ENCODE measurements around the gene CCDC7.
"Not testable (repeated sequence)": the region's sequence is repeated elsewhere in the genome, so short reads cannot be mapped to it uniquely, and the experiment has no call there.

The CCDC7 gene

DNA sequence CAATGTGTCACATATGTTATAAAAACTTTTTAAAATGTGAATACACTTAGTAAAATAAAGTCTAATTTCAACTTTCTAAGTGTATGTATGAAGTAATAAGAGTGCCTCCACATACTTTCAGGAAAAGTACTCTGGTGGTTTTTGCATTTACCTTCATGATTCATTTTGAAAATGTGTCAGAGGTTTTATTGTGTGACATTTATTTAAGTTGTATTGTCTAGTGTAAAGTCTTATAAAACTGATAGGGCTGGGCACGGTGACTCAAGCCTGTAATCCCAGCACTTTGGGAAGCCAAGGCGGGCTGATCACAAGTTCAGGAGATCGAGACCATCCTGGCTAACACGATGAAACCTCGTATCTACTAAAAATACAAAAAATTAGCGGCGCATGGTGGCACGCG lies 285.6 kb downstream of the CCDC7 start:
- DNase-seq = no peak

DNA sequence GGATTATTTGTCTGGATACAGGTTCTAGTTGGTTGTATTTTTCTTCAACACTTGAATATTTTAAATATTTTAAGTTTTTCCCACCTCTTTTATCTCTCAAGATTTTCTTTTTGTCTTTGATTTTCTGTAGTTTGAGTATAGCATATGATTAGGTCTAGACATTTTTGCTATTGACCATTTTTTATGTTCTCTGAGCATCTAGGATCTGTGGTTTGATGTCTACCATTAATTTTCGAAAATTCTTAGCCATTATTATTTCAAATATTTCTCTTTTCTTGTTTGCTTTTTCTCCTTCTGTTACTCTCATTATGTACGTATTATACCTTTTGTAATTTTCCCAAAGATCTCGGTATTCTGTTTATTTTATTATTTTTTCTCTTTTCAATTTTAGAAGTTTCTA lies 293.0 kb downstream of the CCDC7 start:
- no peak for DNase-seq

- DNase-seq = no peak
Measured at GRCh38 chr10:32744321-32744720, 298.4 kb downstream of the CCDC7 start.

- DNase-seq = no peak
Measured at GRCh38 chr10:32746869-32747268, 300.9 kb downstream of the CCDC7 start.

DNA sequence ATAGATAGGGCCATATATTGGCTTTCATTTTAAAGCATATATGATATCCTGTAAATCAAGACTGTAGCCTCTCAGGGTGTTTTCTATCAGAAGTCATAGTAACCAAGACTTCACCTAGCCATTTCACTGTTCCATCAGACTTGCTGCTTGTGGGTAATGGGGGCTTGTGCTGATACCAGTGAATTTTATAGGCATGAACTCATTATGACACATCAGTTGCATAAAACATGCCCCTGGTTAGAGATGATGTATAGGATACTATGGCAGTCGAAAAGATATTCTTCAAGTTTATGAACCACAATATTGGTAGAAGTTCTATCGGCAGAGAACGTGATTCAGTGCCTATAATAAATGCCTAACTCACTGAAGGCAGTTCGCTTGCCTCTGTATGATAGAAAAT lies 305.6 kb downstream of the CCDC7 start:
- DNase-seq = no peak

- DNase-seq = not testable (repeated sequence)
Measured at GRCh38 chr10:32754900-32755299, 309.0 kb downstream of the CCDC7 start.

- no peak for DNase-seq
Measured at GRCh38 chr10:32771217-32771616, 325.3 kb downstream of the CCDC7 start.

- DNase-seq = no peak
Measured at GRCh38 chr10:32773105-32773504, 327.2 kb downstream of the CCDC7 start.

GRCh38 chr10:32786968-32787367 lies 341.0 kb downstream of the CCDC7 start:
- no peak for DNase-seq

GRCh38 chr10:32787690-32788284 lies 341.8 kb downstream of the CCDC7 start:
- no peak for DNase-seq

DNA sequence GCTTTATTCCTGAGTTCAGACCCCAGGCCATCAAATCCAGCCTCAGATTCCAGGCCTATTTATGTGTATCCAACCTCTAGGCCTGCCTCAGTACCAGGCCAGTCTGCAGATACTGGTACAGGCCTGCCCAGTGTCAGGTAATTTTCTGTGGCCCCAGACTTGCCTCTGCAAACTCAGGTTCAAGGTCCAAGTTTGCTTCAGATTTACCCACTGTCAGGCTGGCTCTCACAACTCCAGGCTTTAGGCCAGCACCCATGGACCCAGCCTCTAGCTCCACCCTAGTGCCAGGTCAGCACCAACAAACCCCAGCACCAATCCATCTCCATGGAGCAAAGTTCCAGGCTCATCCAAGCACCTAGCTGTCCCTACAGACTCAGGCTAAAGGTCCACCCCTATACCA lies 342.4 kb downstream of the CCDC7 start:
- DNase-seq = no peak

DNA sequence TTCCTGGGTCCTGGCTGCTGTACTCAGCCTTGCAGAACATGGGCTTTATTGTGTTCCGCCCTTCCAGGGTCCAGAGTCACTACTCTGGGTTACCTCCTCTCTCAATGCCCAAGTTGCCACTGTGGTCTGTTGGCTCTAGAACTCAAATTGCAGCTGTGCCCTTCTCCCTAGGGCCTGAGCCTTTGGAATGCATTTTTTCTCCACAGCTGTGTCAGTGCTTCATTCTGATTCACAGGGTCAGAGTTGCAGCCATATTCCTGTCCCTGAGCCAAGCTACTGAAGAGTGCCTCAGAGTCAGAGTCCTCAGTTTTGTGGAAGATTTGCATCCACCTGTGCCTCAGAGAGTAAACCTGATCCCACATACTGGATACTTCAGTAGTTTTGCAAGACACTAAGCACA lies 344.5 kb downstream of the CCDC7 start:
- no peak for DNase-seq

DNA sequence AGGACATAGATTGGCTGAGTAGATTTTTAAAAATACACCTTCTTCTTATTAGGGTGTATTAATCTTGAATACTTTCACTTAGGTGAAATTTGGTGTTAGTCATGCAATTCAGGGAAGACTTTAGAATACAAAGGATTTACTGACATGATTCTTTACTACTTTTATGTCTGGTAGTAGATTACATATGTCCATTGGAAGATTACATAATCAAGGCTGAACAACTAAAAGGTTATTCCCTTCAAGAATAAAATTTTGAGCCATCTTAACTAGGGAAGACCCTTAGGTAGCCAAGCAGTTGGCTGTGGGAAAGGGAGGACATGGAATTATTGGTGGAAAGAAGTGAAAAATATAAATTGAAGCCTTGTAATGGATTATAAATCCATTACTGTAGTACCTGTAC lies 347.1 kb downstream of the CCDC7 start:
- DNase-seq = no peak

GRCh38 chr10:32795598-32796183 lies 349.8 kb downstream of the CCDC7 start:
- DNase-seq = peak; percentile 34

- not testable (repeated sequence) for DNase-seq
Measured at GRCh38 chr10:32797393-32797792, 351.5 kb downstream of the CCDC7 start.

DNA sequence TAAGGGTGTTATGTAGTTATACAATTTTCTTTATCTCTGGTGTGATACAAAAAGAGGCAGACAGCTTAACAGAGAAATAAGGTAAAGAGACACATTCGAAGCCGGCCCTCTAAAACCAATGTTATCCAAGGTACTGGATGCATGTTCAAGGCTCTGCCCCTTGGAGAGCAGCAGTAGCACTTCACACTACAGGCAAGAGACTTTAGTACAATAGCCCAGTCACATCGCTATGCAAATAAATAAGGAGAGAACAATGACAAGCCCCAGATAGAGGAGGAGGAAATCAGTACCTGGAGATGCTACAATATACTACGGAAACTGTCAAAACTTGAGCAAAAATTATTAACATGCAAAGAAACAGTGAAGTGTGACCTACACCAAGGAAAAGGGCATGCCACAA lies 401.0 kb downstream of the CCDC7 start:
- no peak for DNase-seq

DNA sequence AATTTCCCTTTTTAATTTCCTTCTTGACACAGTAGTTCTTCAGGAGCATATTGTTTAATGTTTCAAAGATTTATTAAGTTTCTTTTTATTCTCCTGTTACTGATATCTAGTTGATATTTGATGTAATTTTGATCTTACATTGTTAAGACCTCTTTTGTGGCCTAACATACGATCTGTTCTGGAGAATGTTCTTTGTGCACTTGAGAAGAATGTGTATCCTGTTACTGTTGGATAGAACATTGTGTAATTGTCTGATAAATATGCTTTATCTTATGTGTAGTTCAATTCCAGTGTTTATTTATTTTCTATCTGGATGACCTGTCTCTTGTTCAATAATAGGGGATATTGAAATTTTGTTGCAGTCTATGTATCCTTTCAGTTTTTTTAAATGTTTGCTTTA lies 405.4 kb downstream of the CCDC7 start:
- no peak for DNase-seq

- no peak for DNase-seq
Measured at GRCh38 chr10:32854435-32854834, 408.5 kb downstream of the CCDC7 start.

DNA sequence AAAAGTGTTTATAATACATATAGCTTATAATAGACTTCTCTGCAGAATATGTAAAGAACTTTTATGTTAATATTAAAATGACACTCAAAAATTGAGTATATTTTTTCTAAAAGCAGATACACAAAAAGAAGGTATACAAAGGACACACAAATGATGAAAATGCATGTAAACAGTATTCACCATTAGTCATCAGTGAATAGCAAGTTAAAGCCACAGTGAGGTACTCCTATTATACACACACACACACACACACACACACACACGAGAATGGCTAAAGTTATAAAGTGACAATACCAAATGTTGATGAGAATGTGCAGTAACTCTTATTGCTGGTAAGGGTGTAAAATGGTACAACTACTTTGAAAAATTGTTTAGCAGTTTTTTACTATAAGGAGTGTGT lies 419.2 kb downstream of the CCDC7 start:
- DNase-seq = no peak

DNA sequence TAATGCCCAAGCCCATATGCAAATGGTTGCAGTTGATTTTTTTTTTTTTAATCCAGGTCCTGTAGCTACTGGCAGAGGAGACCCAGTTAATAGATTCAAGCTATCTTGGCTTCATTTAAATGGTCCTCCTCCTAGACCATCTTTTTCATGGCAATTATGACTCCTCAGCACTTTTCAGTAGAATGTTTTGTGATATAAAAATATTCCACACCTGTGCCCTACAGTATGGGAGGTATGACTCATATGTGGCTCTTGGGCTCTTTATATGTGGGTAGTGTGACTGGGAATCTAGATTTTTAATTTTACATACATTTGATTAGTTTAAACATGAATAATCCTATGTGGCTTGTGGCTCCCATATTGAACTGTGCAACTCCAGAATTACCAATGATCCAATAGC lies 432.0 kb downstream of the CCDC7 start:
- DNase-seq = no peak

GRCh38 chr10:32878646-32879045 lies 432.7 kb downstream of the CCDC7 start:
- DNase-seq = no peak

GRCh38 chr10:32882076-32882475 lies 436.1 kb downstream of the CCDC7 start:
- no peak for DNase-seq

DNA sequence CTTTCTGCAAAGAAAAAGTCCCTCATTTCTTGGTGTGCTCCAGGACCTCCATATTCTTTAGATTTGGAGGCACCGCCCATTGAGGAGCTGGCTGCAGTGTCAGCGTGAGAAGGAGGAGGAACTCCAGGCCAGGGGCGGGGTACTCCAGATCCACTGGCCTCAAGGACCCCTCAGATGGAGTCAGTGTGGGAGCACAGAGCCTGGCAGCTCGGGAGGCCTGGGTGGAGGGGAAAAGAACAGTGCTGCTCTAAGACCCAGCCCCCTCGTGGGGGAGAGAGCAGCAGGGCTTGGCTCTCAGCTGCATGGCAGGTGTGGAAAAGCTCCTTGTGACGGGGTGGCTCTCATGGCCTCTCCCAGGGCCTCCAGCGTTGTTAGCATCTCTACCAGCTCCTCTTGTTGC lies 441.5 kb downstream of the CCDC7 start:
- DNase-seq = no peak

GRCh38 chr10:32888161-32888927 lies 442.4 kb downstream of the CCDC7 start:
- DNase-seq = no peak
